T-cell (primary cell): ENCODE measurements around the gene DNASE1L2. TPM values are rescaled to one million over a fixed set of nuclear protein-coding genes. Genes with fewer than 3 reads are reported as not detected.

Experiments
- ATAC-seq, 4 experiments: fragments of 200-7000 bp in 3 of 4; fragments of 150-1000 bp in 1 of 4; cut with Tn5 transposase; replicated peaks in 1 of 4; 1 replicate in 3 of 4; 2 replicates in 1 of 4; pipeline ENCODE4 v1.10.0; 2021; ENCODE audit warnings: moderate library complexity in 3 of 4, mild to moderate bottlenecking in 2 of 4, moderate number of reproducible peaks in 1 of 4
- CTCF ChIA-PET, 2 donors: fragments of 300-600 bp; sonication (Branson Sonifier 250); formaldehyde crosslinking; loops; one replicate each; lab custom pipeline; 2022; ENCODE audit warnings: antibody characterized with exemption in 2 of 2; lab: Charles Lee
- POLR2A ChIA-PET, 2 donors: fragments of 300-600 bp; sonication (Branson Sonifier 250); formaldehyde crosslinking; loops; one replicate each; lab custom pipeline; 2022; ENCODE audit warnings: antibody characterized with exemption in 2 of 2; lab: Charles Lee
- DNase-seq, 35 experiments: peaks; one replicate each; pipeline versions ENCODE4 v3.0.0 to v3.0.0-alpha.2; 2013 to 2023
- H3K27ac ChIP-seq: one replicate; pipeline ENCODE4 v1.5.1; 2013; ENCODE audit warnings: low read length
- H3K27me3 ChIP-seq, 2 experiments: replicated peaks in 1 of 2; 1 replicate in 1 of 2; 2 replicates in 1 of 2; pipeline versions ENCODE4 v1.6.1 to v1.7.0; 2013; ENCODE audit warnings: low read length in 1 of 2, mixed read lengths in 1 of 2; ENCODE audit not compliant: control insufficient read depth in 2 of 2, insufficient read depth in 2 of 2; ENCODE audit errors: extremely low read depth in 1 of 2
- H3K36me3 ChIP-seq, 2 donors: 1 replicate in 1 of 2; 2 replicates in 1 of 2; pipeline versions ENCODE4 v1.6.1 to v1.7.0; 2013; ENCODE audit warnings: low read length in 1 of 2; ENCODE audit not compliant: control insufficient read depth in 2 of 2, insufficient read depth in 1 of 2; ENCODE audit errors: extremely low read depth in 1 of 2
- H3K4me1 ChIP-seq, 2 experiments: 1 replicate in 1 of 2; 2 replicates in 1 of 2; pipeline versions ENCODE4 v1.6.1 to v1.7.0; 2013; ENCODE audit warnings: low read length in 2 of 2, mixed read lengths in 1 of 2; ENCODE audit not compliant: insufficient read depth in 2 of 2, control insufficient read depth in 1 of 2; ENCODE audit errors: extremely low read depth in 1 of 2
- H3K4me3 ChIP-seq, 2 donors: 1 replicate in 1 of 2; 2 replicates in 1 of 2; pipeline versions ENCODE4 v1.5.1 to v1.7.0; 2013; ENCODE audit warnings: mild to moderate bottlenecking in 2 of 2, low read length in 1 of 2, moderate library complexity in 1 of 2; ENCODE audit not compliant: control insufficient read depth in 1 of 2; ENCODE audit errors: extremely low read depth in 1 of 2
- H3K9me3 ChIP-seq: 2 replicates; pipeline ENCODE4 v1.7.0; 2013
- H3K27ac Mint-ChIP-seq, 2 donors: one replicate each; pipeline ENCODE4 v1.8.0; 2020 to 2021; ENCODE audit warnings: mild to moderate bottlenecking in 2 of 2, mixed read lengths in 2 of 2
- H3K27me3 Mint-ChIP-seq, 2 donors: one replicate each; pipeline ENCODE4 v1.8.0; 2021 to 2022; ENCODE audit warnings: mixed read lengths in 2 of 2
- H3K36me3 Mint-ChIP-seq: one replicate; pipeline ENCODE4 v1.8.0; 2021; ENCODE audit warnings: mixed read lengths
- H3K4me1 Mint-ChIP-seq, 3 donors: one replicate each; pipeline ENCODE4 v1.8.0; 2020 to 2022; ENCODE audit warnings: mixed read lengths in 3 of 3, mild to moderate bottlenecking in 1 of 3
- H3K4me3 Mint-ChIP-seq, 3 donors: one replicate each; pipeline ENCODE4 v1.8.0; 2020 to 2022; ENCODE audit warnings: mild to moderate bottlenecking in 3 of 3, mixed read lengths in 3 of 3, moderate library complexity in 3 of 3
- H3K9me3 Mint-ChIP-seq, 3 donors: one replicate each; pipeline ENCODE4 v1.8.0; 2020 to 2022; ENCODE audit warnings: mixed read lengths in 3 of 3
- WGBS: methylation state at CpG from one replicate; pipeline ENCODE4 v1.1.5; 2013; ENCODE audit warnings: missing lambda C conversion rate; ENCODE audit not compliant: insufficient coverage; 5-methylcytosine and 5-hydroxymethylcytosine counted together
- total RNA-seq, 35 experiments: library from RNA in 6 of 35; stranded (reverse) in 6 of 35; fragments of 120-200 nt in 1 of 35; gene quantifications; one replicate each; pipeline versions ENCODE4 v1.2.1 to v1.2.4 and lab custom pipeline; 2013 to 2026

The DNASE1L2 gene
- total RNA-seq, 5 donors from 2014 or later (not counting 1 experiment from before 2014, with no cell fraction given) = 0.63 to 3.3 (median 1.9) TPM

DNA sequence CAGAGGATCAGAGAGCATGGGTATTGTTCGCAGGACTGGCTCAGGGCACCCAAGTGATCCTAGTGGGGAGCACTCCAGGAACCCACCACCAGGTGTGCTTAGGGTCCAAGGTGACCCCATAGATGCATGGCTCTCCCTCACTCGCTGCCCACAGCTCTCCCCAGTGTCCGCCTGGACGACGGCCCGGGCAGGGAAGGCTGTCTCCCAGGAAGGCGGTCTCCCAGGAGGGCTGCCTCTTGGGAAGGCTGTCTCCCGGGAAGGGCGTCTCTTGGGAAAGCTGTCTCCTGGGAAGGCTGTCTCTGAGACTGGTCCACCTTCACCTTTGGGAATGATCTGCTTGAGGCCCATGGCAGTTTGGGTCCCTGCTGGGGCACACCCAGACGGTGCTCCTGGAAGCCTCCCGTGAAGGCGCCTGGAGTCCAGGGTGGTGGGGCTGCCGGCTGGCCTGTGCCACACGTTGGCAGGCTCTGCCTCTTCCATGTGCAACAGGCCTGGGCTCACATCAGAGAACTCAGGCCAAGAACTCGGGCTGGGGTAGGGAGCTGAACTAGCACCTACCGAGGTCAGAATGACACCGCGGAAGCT is 10.1 kb downstream of the DNASE1L2 start:
- Mint-ChIP-seq H3K4me1 (peaks cover 4 to 5% (median 5%) of the 10 kb centered on the region in 3 donors), H3K27me3 (no peaks in the 10 kb centered on the region), H3K9me3 (no peaks in the 10 kb centered on the region), H3K36me3 (peaks cover 6% of the 10 kb centered on the region), H3K27ac (no peak overlapping the region), H3K4me3 (no peak overlapping the region)
- ATAC-seq = no peak
- Histone ChIP-seq H3K9me3 (no peaks in the 10 kb centered on the region), H3K27ac (no peak overlapping the region), H3K4me1 (peaks cover 3 to 13% of the 10 kb centered on the region in 2 experiments), H3K27me3 (no peaks in the 10 kb centered on the region), H3K36me3 (peaks cover 8 to 42% of the 10 kb centered on the region in 2 donors), H3K4me3 (no peak overlapping the region)
- ChIA-PET CTCF (no interaction called here), POLR2A (no interaction called here)
- no peak for DNase-seq
- WGBS = 98% methylated on average over 13 of the region's 18 CpGs

GRCh38 chr16:2250652-2251295 is 14.5 kb downstream of the DNASE1L2 start:
- H3K9me3 ChIP-seq = no peaks in the 10 kb centered on the region
- H3K27me3 ChIP-seq = no peaks in the 10 kb centered on the region
- Mint-ChIP-seq H3K27ac (peak overlapping the region; percentile 89 to 91), H3K27me3 (no peaks in the 10 kb centered on the region), H3K4me1 (peaks cover 5 to 7% (median 6%) of the 10 kb centered on the region in 3 donors), H3K4me3 (peak overlapping the region; percentile 81 to 85 (median 84)), H3K36me3 (peaks cover 19% of the 10 kb centered on the region), H3K9me3 (no peaks in the 10 kb centered on the region)
- CTCF ChIA-PET = interaction anchor here in 1 of 2 donors (0.5 to 1.2 kb wide), 4 partner anchors 13 to 177 kb away, joined by 3 to 6 read pairs (median 3); no protein-coding TSS in a partner anchor
- POLR2A ChIA-PET = interaction anchor here in 1 of 2 donors (0.8 kb wide), 1 partner anchor 13 kb away, joined by 3 read pairs; no protein-coding TSS in a partner anchor
- peak overlapping the region; percentile 63 to 64 for H3K4me3 ChIP-seq
- H3K27ac ChIP-seq = peak overlapping the region; percentile 69
- peaks cover 6 to 29% of the 10 kb centered on the region in 2 donors for H3K36me3 ChIP-seq
- H3K4me1 ChIP-seq = peaks cover 3 to 21% of the 10 kb centered on the region in 2 experiments
- DNase-seq = peak in 21 of 35 experiments; percentile 13 to 61 (median 24)
- WGBS = 10% methylated on average over 29 of the region's 35 CpGs
- ATAC-seq = peak in 2 of 4 experiments; percentile 25 to 42

- Mint-ChIP-seq H3K27ac (peak within 1 kb of the TSS; percentile 89 to 91), H3K9me3 (no peaks in the 10 kb centered on the region), H3K4me3 (peak within 1 kb of the TSS; percentile 81 to 85 (median 84)), H3K27me3 (no peaks in the 10 kb centered on the region), H3K36me3 (peaks cover 23% of the 10 kb centered on the region), H3K4me1 (peaks cover 5 to 7% (median 6%) of the 10 kb centered on the region in 3 donors)
- Histone ChIP-seq H3K27me3 (no peaks in the 10 kb centered on the region), H3K27ac (peak within 1 kb of the TSS; percentile 70), H3K9me3 (no peaks in the 10 kb centered on the region), H3K4me1 (peaks cover 3 to 21% of the 10 kb centered on the region in 2 experiments), H3K4me3 (peak within 1 kb of the TSS; percentile 63 to 64), H3K36me3 (peaks cover under 1 to 29% of the 10 kb centered on the region in 2 donors)
- 4% methylated on average over 81 of the region's 88 CpGs for WGBS
- POLR2A ChIA-PET = interaction anchor here (0.6 to 0.8 kb wide), 2 partner anchors 9 to 12 kb away, joined by 3 read pairs; no protein-coding TSS in a partner anchor
- peak; percentile 73 to 82 (median 76) for ATAC-seq
- CTCF ChIA-PET = interaction anchor here (0.5 to 1.2 kb wide), 6 partner anchors 11 to 176 kb away, joined by 3 to 6 read pairs (median 3); no protein-coding TSS in a partner anchor
- peak; percentile 31 to 84 (median 53) for DNase-seq
These were observed 15.3 kb downstream of the DNASE1L2 start, which contains the start of gene ECI1 for GRCh38 chr16:2251296-2252111. Gene ECI1 (minus strand): TSS chr16:2251587. CDS start chr16:2251566, 21 bp downstream.

- CTCF ChIA-PET = no interaction called here
- WGBS = 100% methylated on average over 1 of the region's 7 CpGs
- ATAC-seq (no peak), DNase-seq (no peak)
- H3K4me3 ChIP-seq = no peak overlapping the region
- H3K27me3 ChIP-seq = no peaks in the 10 kb centered on the region
- H3K9me3 ChIP-seq = no peaks in the 10 kb centered on the region
- peaks cover 5 to 7% (median 6%) of the 10 kb centered on the region in 3 donors for H3K4me1 Mint-ChIP-seq
- peak overlapping the region in 2 of 3 donors; percentile 21 to 84 for H3K4me3 Mint-ChIP-seq
- H3K27ac ChIP-seq = no peak overlapping the region
- peaks cover 3 to 21% of the 10 kb centered on the region in 2 experiments for H3K4me1 ChIP-seq
- H3K36me3 ChIP-seq = peaks cover 7 to 40% of the 10 kb centered on the region in 2 donors
- H3K27me3 Mint-ChIP-seq = no peaks in the 10 kb centered on the region
- peaks cover 33% of the 10 kb centered on the region for H3K36me3 Mint-ChIP-seq
- H3K27ac Mint-ChIP-seq = peak overlapping the region in 1 of 2 donors; percentile 67
- POLR2A ChIA-PET = interaction anchor here in 1 of 2 donors (0.5 kb wide), 1 partner anchor 500 kb away, joined by 3 read pairs; the partner anchor contains the start of gene SRRM2
- H3K9me3 Mint-ChIP-seq = no peaks in the 10 kb centered on the region
These were observed 16.5 kb downstream of the DNASE1L2 start for GRCh38 chr16:2252806-2253148.

DNA sequence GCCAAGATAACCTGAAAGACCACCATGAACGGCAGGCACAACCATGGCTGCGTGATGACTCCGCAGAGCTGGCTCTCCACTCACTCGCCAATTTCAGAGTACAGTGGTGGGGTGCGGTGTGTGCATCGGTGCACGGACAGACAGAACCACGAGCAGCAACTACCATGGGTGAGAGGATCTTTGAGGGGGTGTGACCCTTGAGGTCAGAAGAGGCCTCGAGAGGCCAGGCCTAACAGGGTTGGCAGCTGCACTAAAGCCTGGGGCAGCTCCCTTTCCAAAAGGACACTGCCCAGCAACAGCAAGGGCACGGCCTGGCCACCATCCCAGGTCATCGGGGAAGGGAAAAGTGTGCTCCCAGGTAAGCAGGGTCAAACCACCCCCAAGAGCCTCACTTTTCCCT is 17.0 kb downstream of the DNASE1L2 start:
- ATAC-seq (no peak), DNase-seq (no peak)
- H3K36me3 ChIP-seq = peaks cover 7 to 45% of the 10 kb centered on the region in 2 donors
- H3K4me1 Mint-ChIP-seq = peaks cover 5 to 7% (median 6%) of the 10 kb centered on the region in 3 donors
- WGBS = 96% methylated on average over 4 of the region's 11 CpGs
- H3K4me3 ChIP-seq = no peak overlapping the region
- no peak overlapping the region for H3K4me3 Mint-ChIP-seq
- no peaks in the 10 kb centered on the region for H3K27me3 Mint-ChIP-seq
- ChIA-PET CTCF (no interaction called here), POLR2A (no interaction called here)
- H3K27me3 ChIP-seq = no peaks in the 10 kb centered on the region
- no peaks in the 10 kb centered on the region for H3K9me3 Mint-ChIP-seq
- H3K27ac Mint-ChIP-seq = peak overlapping the region in 1 of 2 donors; percentile 67
- H3K4me1 ChIP-seq = peaks cover 3 to 21% of the 10 kb centered on the region in 2 experiments
- H3K36me3 Mint-ChIP-seq = peaks cover 34% of the 10 kb centered on the region
- no peak overlapping the region for H3K27ac ChIP-seq
- H3K9me3 ChIP-seq = no peaks in the 10 kb centered on the region
